Sigmoid colon (tissue), 7 donors: ENCODE results near the gene CDC6. TPM values are rescaled to one million over a fixed set of nuclear protein-coding genes. Genes with fewer than 3 reads are reported as not detected.
A peak's percentile ranks its signal among the peaks of the same experiment; 100 is the strongest.

Experiments
- DNase-seq: peaks from one replicate; pipeline ENCODE4 v3.0.0-alpha.2; 2019
- H3K27ac ChIP-seq, 4 donors: fragments of 200-600 bp; sonication (generic); one replicate each; pipeline ENCODE4 v1.5.1; 2016 to 2019; ENCODE audit warnings: mild to moderate bottlenecking in 1 of 4
- H3K27me3 ChIP-seq, 3 donors: fragments of 200-600 bp; sonication (generic); one replicate each; pipeline ENCODE4 v1.5.1; 2019; ENCODE audit warnings: mild to moderate bottlenecking in 1 of 3
- H3K36me3 ChIP-seq, 4 donors: fragments of 200-600 bp; sonication (generic); one replicate each; pipeline ENCODE4 v1.5.1; 2016 to 2019
- H3K4me1 ChIP-seq, 4 donors: fragments of 200-600 bp; sonication (generic); one replicate each; pipeline ENCODE4 v1.5.1; 2017 to 2019
- H3K4me3 ChIP-seq, 4 donors: fragments of 200-600 bp; sonication (generic); one replicate each; pipeline ENCODE4 v1.5.1; 2017 to 2019; ENCODE audit warnings: mild to moderate bottlenecking in 2 of 4, moderate library complexity in 1 of 4
- H3K9me3 ChIP-seq, 4 donors: fragments of 200-600 bp in 3 of 4; sonication (generic) in 3 of 4; one replicate each; pipeline versions ENCODE4 v1.5.1 to v1.6.1; 2013 to 2019
- EP300 ChIP-seq, 4 donors: sonication (generic); formaldehyde crosslinking; IDR thresholded peaks; one replicate each; pipeline ENCODE4 v1.6.1; 2017; ENCODE audit warnings: antibody characterized with exemption in 4 of 4
- POLR2A ChIP-seq, 2 donors: fragments of 450-650 bp; IDR thresholded peaks; one replicate each; pipeline ENCODE4 v1.6.1; 2016; ENCODE audit warnings: antibody characterized with exemption in 2 of 2, mild to moderate bottlenecking in 2 of 2, moderate library complexity in 2 of 2
- POLR2AphosphoS5 ChIP-seq, 4 donors: sonication (generic); formaldehyde crosslinking; IDR thresholded peaks; one replicate each; pipeline ENCODE4 v1.6.1; 2017; ENCODE audit warnings: antibody characterized with exemption in 4 of 4
- WGBS, 2 donors: extraction: QIAGEN DNeasy Blood & Tissue Kit; methylation state at CpG; one replicate each; pipeline ENCODE4 v1.1.7; 2013; 5-methylcytosine and 5-hydroxymethylcytosine counted together
- intact Hi-C: fragments of 100-400 bp; cut with DNase I; formaldehyde crosslinking; loops from one replicate; pipeline ENCODE4 v1.15.1; 2023
- polyA plus RNA-seq, 3 donors: library from polyadenylated mRNA; stranded (reverse); fragments of 200-250 nt; gene quantifications; one replicate each; pipeline ENCODE4 v1.2.3, GENCODE V29; 2013
- total RNA-seq, 4 donors: library from RNA; depleted of rRNA; stranded (reverse); fragments of >200 nt; gene quantifications; one replicate each; pipeline ENCODE4 v1.1.0, GENCODE V29; 2016
- TF ChIP-seq, protein P1 (sequence below), 4 experiments: fragments of 450-650 bp in 3 of 4; fragments of 200-600 bp in 1 of 4; IDR thresholded peaks; one replicate each; pipeline ENCODE4 v1.5.1; 2016 to 2019; ENCODE audit warnings: antibody characterized with exemption in 4 of 4, mild to moderate bottlenecking in 3 of 4, moderate library complexity in 2 of 4
- donor health status: healthy with polysubstance abuse.
- donor health status: Bipolar disorder and iron deficiency.
- donor health status: healthy.

The CDC6 gene
- total and polyA plus RNA-seq, 7 donors, result 0.33 to 10.9 (median 1.9) TPM; not detected in 1

DNA sequence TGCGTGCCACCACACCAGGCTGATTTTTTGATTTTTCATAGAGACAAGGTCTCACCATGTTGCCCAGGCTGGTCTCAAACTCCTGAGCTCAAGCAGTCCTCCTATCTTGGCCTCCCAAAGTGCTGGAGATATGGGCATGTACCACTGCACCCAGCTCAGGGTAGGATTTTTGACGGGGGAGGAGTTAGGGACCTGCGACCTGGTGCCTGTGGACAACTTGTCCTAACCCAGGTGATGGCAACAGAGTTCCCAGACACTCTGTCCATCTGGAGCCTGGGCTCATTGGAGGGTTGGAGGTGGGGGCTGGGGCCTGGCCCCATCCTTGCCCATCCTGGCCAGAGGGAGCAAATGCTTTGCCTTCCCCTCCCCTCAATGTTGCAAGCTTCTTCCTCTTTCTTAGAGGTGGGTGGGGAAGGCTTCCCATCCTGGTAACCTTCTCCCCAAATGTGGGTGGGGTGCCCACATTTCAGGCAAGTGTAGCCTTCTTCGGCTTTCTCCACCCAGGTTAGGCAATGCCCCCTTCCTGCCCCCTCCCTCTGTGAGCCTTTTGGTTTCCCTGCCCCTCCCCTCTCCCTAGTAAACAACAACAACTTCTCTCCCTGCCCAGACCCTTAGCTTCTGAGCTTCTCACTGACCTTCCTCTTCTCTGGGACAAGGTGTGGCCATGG, 46.2 kb downstream of the CDC6 start:
- no peak overlapping the region for H3K4me3 ChIP-seq
- WGBS, 2 donors, result 78 to 90% methylated on average over 4 of the region's 4 CpGs
- peak overlapping the region; percentile 87 to 98 (median 96) for H3K27ac ChIP-seq
- no peaks in the 10 kb centered on the region for H3K27me3 ChIP-seq
- no peak for DNase-seq
- H3K9me3 ChIP-seq, result no peaks in the 10 kb centered on the region
- no peaks in the 10 kb centered on the region for H3K36me3 ChIP-seq
- peaks cover 0 to 97% (median 84%) of the 10 kb centered on the region in 4 donors for H3K4me1 ChIP-seq
- intact Hi-C loops, result no loop called here
- TF ChIP-seq POLR2A (IDR thresholded peaks at IDR 0.05), result no peak
- TF ChIP-seq, protein P1, sequence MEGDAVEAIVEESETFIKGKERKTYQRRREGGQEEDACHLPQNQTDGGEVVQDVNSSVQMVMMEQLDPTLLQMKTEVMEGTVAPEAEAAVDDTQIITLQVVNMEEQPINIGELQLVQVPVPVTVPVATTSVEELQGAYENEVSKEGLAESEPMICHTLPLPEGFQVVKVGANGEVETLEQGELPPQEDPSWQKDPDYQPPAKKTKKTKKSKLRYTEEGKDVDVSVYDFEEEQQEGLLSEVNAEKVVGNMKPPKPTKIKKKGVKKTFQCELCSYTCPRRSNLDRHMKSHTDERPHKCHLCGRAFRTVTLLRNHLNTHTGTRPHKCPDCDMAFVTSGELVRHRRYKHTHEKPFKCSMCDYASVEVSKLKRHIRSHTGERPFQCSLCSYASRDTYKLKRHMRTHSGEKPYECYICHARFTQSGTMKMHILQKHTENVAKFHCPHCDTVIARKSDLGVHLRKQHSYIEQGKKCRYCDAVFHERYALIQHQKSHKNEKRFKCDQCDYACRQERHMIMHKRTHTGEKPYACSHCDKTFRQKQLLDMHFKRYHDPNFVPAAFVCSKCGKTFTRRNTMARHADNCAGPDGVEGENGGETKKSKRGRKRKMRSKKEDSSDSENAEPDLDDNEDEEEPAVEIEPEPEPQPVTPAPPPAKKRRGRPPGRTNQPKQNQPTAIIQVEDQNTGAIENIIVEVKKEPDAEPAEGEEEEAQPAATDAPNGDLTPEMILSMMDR (IDR thresholded peaks at IDR 0.05), result no peak
- no peak for TF ChIP-seq POLR2AphosphoS5 (IDR thresholded peaks at IDR 0.05)
- no peak for TF ChIP-seq EP300 (IDR thresholded peaks at IDR 0.05)

DNA sequence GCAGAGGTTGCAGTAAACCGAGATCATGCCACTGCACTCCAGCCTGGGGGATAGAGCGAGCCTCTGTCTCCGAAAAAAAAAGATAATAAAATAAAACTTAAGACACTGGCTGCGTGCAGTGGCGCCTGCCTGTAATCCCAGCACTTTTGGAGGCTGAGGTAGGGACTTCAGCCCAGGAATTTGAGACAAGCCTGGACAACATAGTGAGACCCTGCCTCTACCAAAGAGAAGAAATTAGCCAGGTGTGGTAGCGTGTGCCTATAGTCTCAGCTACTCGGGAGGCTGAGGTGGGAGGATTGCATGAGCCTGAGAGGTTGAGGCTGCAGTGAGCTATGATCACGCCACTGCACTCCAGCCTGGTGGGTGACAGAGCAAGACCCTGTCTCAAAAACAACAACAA, 47.9 kb downstream of the CDC6 start:
- H3K27ac ChIP-seq, result peak overlapping the region; percentile 50 to 98 (median 92)
- H3K4me1 ChIP-seq, result peaks cover 0 to 90% (median 76%) of the 10 kb centered on the region in 4 donors

DNA sequence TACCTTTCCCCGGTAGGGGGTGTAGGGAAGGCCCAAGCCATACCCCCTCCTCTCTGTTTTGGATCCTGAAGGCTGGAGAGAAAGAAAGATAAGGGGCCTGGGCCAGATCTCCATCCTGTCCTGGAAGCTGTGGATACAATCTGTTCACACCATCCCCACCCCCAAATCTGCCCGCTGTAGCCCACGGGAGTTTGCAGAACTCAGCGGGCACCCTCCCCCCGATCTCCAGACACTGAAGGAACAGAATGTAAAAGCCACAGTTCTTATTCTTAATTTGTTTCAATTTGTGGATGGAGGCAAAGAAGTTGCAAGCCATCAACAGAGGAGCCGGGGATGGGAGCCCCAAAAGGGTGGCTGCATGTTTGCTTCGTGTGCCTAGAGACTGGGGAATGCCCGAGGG, 49.7 kb downstream of the CDC6 start:
- no peaks in the 10 kb centered on the region for H3K36me3 ChIP-seq
- TF ChIP-seq POLR2AphosphoS5 (IDR thresholded peaks at IDR 0.05) (no peak), EP300 (IDR thresholded peaks at IDR 0.05) (no peak), POLR2A (IDR thresholded peaks at IDR 0.05) (no peak)
- TF ChIP-seq, protein P1 (IDR thresholded peaks at IDR 0.05), result no peak
- H3K27ac ChIP-seq, result peak overlapping the region in 2 of 4 donors; percentile 4 to 96
- intact Hi-C loops, result no loop called here
- no peaks in the 10 kb centered on the region for H3K27me3 ChIP-seq
- H3K4me3 ChIP-seq, result no peak overlapping the region
- 89 to 90% methylated on average over 8 of the region's 8 CpGs for WGBS, 2 donors
- no peaks in the 10 kb centered on the region for H3K9me3 ChIP-seq
- peaks cover 0 to 82% (median 63%) of the 10 kb centered on the region in 4 donors for H3K4me1 ChIP-seq
- no peak for DNase-seq

More for the DNA sequence above, 47.9 kb downstream of the CDC6 start:
- intact Hi-C loops, result no loop called here
- 91 to 92% methylated on average over 8 of the region's 8 CpGs for WGBS, 2 donors
- Histone ChIP-seq H3K27me3 (no peaks in the 10 kb centered on the region), H3K9me3 (no peaks in the 10 kb centered on the region), H3K36me3 (no peaks in the 10 kb centered on the region), H3K4me3 (no peak overlapping the region)
- no peak for TF ChIP-seq POLR2A (IDR thresholded peaks at IDR 0.05)
- TF ChIP-seq, protein P1 (IDR thresholded peaks at IDR 0.05), result no peak
- no peak for TF ChIP-seq EP300 (IDR thresholded peaks at IDR 0.05)
- no peak for TF ChIP-seq POLR2AphosphoS5 (IDR thresholded peaks at IDR 0.05)
- DNase-seq, result no peak

DNA sequence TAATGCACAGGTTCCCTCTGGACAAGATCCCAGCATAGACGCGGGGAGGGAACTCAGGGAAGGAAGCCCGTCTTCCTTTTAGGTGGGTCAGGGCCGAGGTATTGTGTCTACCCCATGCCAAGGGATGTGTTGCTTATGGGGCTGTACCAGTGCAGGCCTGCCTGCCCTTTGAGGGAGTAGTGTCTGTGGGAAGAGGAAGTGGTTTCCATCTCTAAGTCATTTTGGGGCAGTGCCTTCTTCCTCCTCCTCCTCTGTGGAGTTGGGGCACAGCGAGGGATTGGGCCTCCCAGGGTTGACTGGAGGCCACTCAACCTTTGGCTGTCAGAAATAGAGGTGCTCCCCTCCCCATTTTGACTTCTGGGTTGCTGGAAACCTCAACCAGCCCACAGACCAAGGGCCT, 50.4 kb downstream of the CDC6 start:
- Histone ChIP-seq H3K27me3 (no peaks in the 10 kb centered on the region), H3K9me3 (no peaks in the 10 kb centered on the region), H3K36me3 (no peaks in the 10 kb centered on the region), H3K4me3 (no peak overlapping the region), H3K27ac (peak overlapping the region in 1 of 4 donors; percentile 96), H3K4me1 (peaks cover 0 to 79% (median 61%) of the 10 kb centered on the region in 4 donors)
- DNase-seq, result no peak
- intact Hi-C loops, result no loop called here
- 77 to 93% methylated on average over 5 of the region's 5 CpGs for WGBS, 2 donors
- no peak for TF ChIP-seq POLR2AphosphoS5 (IDR thresholded peaks at IDR 0.05)
- no peak for TF ChIP-seq POLR2A (IDR thresholded peaks at IDR 0.05)
- TF ChIP-seq EP300 (IDR thresholded peaks at IDR 0.05), result no peak
- TF ChIP-seq, protein P1 (IDR thresholded peaks at IDR 0.05), result no peak
